Activated CD4-positive, alpha-beta T cell treated with anti-CD3 and anti-CD28 coated beads, Interleukin-2, amount 50 U/mL, for 24 hours (primary cell): ENCODE data around the gene PSMC5.

Source experiments
- DNase-seq, 2 donors: peaks; one replicate each; pipeline ENCODE4 v3.0.0-alpha.2; 2020; ENCODE audit warnings: low read depth in 1 of 2, low spot score in 1 of 2

The PSMC5 gene

GRCh38 chr17:63820963-63821561 is 6.2 kb upstream of the PSMC5 start:
- no peak for DNase-seq

DNA sequence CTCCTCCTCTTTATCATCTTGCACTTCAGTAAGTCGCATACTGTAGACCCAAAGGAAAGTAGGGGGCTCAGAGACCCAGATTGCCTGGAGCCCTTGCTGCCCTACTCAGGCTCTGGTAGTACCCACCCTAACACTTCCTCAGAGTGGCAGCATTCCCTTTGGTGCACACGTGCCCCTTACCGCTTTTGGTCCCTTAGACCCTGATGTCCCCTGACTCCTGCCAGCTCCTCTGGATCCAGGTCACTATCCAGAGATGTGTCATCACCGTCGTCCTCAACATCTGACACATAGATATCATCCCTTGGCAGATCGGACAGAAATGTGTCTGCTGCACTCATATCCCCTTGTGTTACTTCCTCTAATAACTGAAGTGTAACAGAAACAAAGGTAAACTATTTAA is 5.4 kb upstream of the PSMC5 start:
- no peak for DNase-seq

GRCh38 chr17:63822537-63822936 is 4.7 kb upstream of the PSMC5 start:
- DNase-seq: no peak

DNA sequence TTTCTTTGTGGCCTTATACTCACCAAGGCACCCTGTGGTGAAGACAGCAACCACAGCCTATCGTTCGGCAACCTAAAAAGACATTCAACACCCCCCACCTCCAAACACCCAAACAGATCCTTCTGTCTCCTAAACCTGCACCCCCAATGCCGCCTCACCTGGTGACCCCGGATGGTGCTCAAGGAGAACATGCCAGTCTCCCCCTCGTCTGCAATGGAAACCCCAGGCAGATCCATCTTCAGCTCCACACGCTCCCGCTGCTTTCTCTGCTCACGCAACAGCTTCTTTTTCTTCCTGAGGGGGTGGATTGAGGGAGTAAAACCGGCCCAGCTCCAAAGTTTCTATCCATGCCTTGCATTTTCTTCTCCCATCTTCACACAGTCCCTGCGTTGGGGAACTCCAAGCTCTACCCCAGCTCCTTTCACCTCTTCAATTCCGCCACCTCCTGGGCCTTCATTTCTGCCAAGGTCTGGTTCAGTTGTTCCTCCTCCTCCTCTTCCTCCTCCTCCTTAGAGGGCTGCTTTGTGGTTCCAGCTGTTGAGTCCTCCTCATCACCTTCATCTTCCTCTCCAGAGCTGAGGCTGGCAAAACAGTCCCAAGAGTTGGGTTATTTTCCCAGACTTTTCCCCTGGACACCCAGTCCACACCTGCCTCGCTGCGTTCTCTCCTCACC is 3.4 kb upstream of the PSMC5 start:
- no peak for DNase-seq

DNA sequence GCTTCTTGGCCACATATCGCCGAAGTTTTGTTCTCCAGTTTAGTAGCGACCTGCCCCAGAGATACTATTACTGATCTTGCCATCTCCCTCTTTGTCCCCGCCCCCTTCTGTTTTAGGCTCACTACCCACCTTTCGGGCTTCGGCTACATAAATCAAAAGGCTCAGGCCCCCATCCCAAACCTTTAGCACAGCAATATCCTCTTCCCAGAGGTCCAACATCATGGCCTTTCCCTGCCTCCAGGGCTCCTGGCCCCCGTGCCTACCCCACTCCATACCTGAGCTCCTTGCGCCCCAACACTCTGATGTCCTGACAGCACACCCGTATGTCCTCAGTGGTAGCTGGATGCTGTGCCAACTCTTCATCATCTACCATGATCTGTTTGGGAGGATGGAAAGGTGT is 2.9 kb upstream of the PSMC5 start:
- no peak for DNase-seq

DNA sequence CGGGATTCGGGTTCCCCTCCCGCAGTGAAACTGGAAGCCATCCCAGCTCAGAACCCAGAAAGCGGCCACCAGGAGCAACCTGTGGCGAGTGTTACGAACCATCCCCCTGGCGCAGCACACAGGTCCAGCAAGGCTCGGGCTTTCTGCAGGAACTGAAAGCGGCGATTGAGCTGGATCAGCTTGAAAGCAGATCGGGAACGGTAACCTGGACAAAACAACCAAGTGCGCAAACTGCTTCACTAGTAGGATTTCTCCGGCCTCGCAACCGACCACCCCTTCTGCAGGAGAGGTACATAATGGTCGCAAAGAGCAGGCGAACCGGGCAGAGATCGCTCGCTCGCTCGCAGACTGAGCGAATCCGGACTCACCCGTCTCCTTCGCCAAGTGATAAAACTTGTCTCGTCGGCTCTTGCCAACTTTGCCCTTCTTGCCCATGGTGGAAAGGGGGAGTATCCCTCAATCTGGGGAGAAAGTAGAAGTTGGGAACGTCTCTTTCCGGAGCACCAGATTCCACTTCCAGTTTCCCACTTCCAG is 696 bp upstream of the PSMC5 start:
- no peak for DNase-seq

GRCh38 chr17:63827801-63828221 is 580 bp downstream of the PSMC5 start:
- no peak for DNase-seq

GRCh38 chr17:63828936-63829335 is 1.7 kb downstream of the PSMC5 start:
- DNase-seq: no peak

- no peak for DNase-seq
Observed at GRCh38 chr17:63830278-63830677, 3.0 kb downstream of the PSMC5 start.

- no peak for DNase-seq
Observed at GRCh38 chr17:63830904-63831491, 3.8 kb downstream of the PSMC5 start.

DNA sequence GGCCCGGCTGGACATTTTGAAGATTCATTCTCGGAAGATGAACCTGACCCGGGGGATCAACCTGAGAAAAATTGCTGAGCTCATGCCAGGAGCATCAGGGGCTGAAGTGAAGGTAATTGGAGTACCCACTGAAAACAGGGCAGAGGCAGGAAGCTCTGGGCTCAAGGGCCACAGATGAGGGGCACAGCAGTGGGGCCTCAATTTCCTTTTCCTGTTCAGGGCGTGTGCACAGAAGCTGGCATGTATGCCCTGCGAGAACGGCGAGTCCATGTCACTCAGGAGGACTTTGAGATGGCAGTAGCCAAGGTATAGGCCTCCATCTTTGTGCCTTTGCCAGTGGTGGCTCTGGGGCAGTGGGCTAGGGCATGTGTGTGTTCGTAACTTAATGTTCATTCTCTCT is 4.3 kb downstream of the PSMC5 start:
- no peak for DNase-seq

GRCh38 chr17:63832014-63832413 is 4.8 kb downstream of the PSMC5 start:
- no peak for DNase-seq

DNA sequence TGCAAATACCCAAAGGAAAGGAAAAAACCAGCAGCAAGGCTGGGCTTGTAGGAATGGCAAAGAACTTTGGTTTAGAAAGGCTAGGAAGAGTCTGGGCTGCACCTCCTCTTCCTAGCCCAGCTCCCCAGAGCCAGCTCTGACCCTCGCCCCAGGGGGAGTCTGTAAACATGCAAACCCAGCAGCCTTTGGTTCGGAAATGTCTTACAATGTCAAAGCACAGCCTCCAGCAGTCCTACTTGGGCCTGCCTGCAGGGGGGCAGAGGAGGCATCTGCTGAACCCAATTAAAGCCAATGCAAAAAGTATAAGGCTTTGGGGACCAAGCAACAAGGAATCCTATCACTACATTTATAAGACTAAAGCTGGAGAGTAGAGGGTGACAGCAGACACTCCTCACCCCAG is 5.2 kb downstream of the PSMC5 start:
- DNase-seq: no peak

DNA sequence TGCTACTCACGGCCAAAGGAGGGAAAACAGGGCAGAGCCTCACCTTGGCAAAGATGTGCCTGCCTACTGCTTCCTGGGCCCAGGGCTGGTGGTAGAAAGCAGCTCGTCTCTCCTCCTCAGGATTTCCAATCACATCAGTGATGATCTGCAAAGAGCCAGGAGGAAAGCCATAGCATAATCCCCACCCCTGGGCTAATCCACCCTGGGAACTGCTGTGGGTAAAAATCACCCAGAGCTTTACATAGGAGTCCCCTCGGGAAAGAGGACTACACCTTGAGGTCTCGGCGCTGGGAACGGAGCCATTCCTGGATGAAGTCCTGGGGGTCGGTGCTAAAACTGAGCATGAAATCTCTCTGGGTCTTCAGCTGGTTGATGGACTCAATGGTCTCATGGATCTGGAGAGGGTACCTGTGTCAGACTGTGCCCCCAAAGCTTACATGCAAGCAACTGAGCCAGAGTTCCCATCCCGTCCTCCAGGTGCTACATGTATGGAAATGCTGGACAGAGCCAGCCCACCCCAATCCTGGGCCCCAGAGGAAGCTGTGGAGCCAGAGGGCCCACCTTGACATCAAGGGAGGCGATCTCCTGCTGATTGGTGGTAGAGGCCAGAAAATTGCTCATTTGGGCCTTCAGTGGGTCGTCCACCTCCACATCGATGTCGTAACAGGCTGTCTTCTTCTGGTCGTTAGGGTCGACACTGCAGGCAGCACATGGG is 6.0 kb downstream of the PSMC5 start:
- DNase-seq: no peak

DNA sequence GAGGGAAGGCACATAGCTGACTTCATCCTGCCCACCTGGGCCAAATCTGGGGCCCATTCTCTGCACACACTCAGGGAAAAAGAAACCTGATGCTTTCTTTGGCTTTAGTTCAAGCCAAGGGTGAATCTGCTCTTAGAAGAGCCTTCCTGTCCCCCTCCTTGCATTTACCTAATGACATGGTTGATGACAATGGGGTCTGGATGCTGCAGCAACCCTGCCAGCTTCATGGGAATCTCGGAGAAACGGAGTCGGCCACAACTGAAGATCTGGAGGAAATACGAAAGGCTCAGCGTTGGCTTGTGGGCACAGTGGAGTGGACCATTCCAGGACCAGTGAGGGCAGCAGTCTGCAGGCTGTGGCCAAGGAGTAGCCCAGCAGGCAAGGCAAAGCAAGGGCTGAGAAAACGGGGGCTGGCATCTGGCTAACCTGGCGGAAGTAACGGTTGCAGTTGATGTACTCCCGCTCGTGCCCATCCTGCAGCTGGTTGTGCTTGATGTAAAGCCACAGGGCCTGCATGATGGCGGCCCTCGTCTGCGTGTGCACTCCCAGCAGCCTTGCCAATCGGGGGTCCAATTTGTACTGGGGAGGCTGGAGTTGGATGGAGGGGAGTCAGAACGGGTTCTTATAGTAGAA is 6.6 kb downstream of the PSMC5 start:
- no peak for DNase-seq

- peak in 1 of 2 donors; percentile 27 for DNase-seq
Observed at GRCh38 chr17:63834431-63835166, 7.4 kb downstream of the PSMC5 start.

DNA sequence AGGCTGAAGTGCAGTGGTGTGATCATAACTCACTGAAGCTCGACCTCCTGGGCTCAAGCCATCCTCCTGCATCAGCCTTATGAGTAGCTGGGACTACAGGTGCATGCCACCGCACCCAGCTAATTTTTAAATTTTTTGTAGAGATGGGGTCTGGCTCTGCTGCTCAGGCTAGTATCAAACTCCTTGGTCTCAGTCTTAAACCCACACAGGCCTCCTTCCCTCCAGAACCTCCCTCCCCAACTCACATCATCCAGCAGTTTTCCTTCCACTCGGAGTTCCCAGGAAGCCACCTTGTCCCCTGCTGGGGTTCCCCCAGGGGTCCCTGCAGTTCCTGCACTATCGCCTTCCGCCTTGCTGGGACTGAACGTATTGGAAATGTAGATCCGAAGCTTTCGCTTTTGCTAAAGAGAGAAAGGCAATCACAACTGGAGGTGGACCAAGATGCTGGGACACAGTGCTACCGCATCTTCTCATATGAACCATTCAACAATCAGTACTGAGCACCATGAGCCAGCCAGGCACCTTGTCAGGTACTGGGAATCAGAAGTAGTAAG is 8.0 kb downstream of the PSMC5 start:
- DNase-seq: no peak

DNA sequence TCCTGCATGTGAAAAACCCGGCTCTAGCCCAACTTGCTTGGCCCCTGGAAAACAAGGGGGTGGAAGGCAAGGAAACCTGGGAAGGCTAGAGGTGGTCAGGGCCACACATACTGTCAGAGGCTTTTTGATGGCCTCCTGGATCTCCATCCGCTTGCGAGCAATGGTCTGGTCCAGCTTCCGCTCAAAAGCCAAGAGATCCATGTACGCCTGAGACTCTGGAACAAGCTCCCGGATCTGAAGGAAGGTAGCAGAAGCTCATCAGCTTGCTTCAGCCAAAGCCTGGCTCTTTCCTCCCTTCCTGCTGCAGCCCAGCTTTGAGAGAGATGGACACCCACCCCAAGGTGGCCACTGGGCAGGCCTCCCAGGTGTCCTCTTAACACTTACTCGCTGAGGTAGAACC is 9.6 kb downstream of the PSMC5 start:
- no peak for DNase-seq

GRCh38 chr17:63837480-63837879 is 10.2 kb downstream of the PSMC5 start:
- no peak for DNase-seq

GRCh38 chr17:63837962-63838600 is 10.8 kb downstream of the PSMC5 start:
- DNase-seq: no peak
